SKM-1 treated with dmso at 0.1 percent for 144 hours (cell line): Measurements from ENCODE around the gene REEP6.

Source experiments
- DNase-seq: peaks from one replicate; lab custom pipeline; 2025; ENCODE audit not compliant: unreplicated experiment; lab: John Stamatoyannopoulos, UW

REEP6 gene

DNA sequence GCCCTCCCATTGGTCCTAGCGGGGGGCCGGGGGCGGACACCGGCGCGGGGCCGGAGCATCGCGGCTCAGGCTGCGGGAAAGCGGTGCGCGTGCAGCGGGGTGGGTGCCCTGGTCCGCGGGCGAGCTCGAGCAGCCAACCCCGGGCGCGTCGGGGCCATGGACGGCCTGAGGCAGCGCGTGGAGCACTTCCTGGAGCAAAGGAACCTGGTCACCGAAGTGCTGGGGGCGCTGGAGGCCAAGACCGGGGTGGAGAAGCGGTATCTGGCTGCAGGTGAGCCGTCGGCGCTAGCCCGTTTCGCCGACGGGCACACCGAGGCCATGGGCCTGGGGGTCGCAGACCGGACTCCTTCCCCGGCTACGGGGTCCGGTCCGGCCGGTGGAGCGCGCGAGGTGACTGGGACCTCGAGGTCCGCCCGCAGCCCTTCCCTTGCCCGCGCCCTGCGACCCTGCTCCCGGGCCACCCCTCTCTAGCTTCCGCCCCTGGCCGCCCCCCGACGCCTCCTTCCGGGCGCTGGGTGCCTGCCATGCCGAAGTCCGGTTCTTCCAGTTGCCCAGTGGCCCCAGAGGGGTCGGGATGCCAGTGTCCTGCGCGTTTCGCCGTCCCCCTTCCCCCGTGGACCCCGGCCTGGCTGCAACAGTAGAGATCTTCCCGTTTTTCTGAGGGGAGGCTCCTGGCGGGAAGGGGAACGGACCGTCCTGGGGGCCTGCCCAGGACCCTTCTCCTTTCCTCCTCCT is at the start of gene REEP6:
REEP6 (plus strand) TSS at position 68 of the 735 bp plus-strand sequence; CDS start at position 157, 89 bp downstream.
- no peak for DNase-seq

DNA sequence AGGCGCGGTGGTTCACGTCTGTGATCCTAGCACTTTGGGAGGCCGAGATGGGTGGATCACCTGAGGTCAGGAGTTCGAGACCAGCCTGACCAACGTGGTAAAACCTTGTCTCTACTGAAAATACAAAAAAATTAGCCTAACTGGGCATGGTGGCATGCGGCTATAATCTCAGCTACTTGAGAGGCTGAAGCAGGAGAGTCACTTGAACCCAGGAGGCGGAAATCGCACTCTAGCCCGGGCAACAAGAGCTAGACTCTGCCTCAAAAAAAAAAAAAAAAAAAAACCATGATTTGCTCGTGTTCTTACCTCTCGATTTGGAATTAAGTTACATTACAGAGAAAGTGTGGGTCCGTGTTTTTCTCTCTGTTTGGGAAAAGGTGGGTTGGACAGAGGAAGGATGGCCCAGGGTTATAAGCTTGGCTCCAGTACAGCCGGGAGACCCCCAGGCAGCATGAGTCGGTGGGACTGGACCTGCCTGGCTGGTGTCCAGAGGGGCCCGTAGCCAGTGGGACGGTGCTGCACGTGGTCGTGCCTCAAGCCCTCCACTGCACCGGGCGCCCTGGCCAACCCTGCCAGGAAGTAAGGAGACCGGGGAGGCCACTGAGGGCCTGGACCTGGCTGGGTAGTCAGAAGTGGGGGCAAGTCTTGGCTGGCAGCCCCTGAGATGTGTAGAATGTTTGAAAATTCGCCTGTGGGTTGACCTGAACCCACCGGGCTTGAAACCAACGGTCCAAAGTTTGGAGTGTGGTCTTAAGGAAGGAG is 49.1 kb upstream of the REEP6 start:
- no peak for DNase-seq

DNA sequence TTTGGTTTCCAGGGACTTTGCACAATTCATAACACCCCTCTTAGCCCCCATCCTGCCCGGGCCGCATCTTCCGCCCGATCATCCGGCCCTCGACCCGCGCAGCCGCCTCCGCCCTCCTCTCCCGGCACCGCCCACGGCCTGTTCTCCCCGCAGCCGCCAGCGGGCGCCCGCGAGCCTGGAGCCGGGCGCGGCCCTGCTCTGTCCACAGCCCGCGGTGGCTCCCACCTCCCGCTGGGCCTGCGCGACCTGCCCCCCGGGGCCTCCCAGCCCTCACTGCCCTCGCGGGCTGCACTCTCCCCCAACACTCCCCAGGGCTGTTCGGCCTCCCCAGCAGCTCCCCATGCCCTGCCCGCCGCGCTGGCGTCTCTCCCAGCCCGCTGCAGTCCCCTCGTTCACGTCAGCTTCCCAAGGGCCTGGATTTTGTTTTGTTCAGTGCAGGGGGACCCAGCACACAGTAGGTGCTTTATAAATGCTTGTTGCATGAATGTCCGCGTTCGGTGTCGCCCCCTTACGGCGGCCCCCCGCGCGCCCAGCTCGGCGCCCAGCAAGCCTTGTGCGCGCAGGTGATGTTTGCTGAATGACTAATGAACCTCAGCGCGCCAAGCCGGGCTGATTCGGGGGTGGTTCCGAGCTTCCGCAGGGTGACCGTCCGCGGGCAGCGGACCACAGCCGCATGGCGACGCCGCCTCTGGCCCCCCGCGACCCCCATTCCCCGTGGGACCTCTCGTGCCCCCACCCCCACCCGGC is 45.6 kb upstream of the REEP6 start:
- peak; percentile 49 for DNase-seq

DNA sequence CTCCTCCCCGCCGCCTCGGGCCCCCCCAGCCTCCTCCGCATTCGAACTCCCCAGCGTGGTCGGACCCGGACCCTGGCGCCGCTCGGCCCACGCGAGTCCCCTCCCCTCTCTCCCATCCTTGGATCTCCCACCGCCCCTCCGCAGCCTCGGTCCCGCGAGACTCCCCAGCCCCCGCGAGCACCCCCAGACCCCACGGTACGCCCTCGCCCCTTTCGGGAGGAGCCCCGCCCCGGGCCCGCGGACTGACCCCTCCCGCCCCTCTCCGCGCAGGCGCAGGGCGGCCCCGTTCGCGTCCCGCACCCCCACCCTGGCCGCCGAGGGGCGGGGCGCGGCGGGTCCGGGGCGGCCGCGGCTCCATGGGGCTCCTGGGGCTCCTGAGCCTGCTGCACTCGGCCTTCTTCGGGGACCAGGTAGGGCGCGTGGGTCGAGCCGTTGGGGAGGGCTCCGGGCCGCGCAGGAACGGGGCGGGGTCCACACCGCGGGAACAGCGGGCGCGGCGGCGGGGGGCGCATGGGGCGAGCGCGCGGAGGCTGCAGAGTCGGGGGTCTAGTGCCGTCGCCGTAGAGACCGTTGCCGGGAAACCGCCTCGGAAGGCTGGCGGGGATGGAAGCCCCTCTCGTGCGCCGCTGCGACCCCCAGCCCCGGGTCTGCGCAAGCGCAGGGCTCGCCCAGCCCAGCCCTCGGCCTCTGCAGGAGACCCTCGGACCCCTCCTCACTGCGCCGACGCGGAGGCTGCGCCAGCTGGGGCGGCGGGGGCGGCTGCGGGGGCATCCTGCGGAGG is 44.9 kb upstream of the REEP6 start:
- DNase-seq = no peak

GRCh38 chr19:1446713-1447481 is 44.1 kb upstream of the REEP6 start:
- no peak for DNase-seq

DNA sequence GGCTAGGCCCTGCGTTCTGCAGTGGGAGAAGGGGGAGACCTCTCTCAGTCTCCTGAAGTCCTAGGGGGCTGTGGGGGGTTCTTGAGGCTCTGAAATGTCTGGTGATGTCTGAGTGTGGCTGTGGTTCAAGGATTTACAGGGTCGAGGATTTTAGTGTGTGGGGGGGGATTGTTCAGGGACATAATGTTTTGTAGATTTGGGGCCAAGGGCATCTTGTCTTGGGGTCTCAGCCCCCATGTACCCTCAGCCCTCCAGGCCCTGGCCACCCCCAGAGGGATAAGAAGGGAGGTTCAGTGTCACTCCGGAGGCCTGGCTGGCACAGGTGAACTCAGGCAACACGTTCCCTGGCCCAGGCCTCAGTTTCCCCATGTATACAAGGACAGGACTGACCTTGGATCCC is 43.5 kb upstream of the REEP6 start:
- no peak for DNase-seq

GRCh38 chr19:1447944-1448343 is 43.0 kb upstream of the REEP6 start:
- no peak for DNase-seq

DNA sequence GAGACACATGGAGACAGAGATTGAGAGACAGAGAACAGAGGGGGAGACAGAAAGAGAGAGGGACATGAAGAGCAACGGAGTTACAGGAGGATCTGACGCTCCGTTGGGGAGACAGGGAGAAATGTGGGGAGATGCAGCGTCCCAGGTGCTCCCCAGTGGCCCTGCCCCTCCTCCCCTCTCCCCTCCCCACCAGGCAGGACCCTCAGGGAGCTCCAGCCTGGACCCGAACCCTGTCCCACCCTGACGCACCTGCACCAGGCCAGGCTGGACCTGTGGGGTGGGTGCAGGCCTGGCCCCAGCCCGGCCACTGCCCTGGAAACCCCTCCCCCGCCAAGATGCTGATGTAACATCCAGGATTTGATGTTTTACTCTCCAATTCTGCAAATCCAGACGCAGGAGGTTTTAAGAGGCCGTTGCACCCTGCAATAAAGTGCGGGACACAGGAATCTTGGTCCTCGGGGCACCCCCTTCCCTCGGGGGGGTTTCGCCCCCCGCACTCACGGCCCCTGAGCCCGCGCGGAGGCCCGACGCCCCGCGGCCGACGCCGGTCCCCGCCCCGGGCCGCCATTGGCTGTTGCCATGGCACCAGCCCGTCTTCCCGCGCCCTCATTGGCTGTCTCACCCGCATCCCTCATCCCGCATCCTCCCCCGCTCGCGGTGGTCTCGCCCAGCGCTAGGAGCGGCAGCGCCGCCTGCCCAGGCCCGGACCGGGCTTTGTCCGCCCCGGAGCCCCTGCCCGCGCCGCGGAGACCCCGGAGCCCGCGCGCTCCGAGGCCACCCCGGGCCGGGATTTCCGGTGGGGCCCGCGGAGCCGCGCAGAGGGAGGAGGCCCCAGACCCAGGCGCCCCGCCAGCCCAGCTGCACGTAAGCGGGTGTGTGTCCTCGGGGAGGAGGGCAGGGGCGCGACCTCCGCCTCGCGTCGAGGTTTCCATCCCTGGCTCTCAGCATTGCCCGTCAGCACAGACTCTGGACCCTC is 41.2 kb upstream of the REEP6 start, which contains the start of gene APC2:
APC2 (plus strand) TSS at position 655 of the 976 bp plus-strand sequence. CDS start 2,881 bp downstream, outside the sequence.
- DNase-seq = no peak

DNA sequence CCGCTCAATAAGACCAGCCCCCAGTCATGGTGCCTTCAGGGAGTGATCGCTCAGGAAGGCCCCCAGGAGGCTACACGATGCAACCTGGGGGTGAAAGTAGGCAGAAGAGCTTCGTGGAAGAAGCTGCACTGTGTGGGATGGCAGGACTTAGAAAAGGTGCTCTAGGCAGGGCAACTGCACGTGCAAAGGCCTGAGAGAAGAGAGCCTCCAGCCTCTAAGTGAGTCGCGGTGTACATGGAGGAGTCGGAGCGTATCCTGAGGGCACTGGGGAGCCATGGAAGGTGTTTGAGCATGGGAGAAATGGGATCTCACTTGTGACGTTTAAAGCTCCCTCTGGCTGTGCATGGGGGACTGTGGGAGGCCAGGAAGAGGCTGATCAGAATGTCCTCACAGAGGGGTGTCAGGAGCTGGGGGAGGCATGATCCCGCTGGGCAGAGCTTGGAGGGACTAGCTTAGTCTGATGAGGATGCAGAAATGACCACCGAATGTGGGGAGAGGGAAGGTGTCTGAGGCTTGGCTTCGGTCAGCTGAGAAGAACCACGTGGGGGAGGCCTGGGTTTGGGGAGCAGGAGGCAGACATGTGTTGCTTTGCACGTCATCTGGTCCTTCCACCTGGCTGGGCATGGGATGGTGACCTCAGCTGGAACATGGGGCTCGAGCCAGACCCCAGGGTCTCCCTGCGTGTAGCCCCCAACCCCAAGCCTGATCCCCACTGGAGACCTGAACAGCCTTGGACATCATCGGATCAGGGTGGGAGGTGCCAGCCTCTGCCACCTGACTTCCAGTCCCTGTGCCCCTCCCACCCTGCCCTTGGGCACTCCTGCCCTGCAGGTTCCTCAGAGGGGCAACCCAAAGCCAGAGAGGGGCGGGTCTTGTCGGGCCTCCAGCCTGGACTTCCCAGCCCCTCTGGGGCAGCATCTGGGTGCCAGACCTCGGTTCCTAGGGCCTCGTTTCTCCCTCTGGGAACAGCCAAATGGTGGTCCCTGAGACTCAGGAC is 39.9 kb upstream of the REEP6 start:
- DNase-seq = no peak

GRCh38 chr19:1451916-1452801 is 38.8 kb upstream of the REEP6 start:
- no peak for DNase-seq

DNA sequence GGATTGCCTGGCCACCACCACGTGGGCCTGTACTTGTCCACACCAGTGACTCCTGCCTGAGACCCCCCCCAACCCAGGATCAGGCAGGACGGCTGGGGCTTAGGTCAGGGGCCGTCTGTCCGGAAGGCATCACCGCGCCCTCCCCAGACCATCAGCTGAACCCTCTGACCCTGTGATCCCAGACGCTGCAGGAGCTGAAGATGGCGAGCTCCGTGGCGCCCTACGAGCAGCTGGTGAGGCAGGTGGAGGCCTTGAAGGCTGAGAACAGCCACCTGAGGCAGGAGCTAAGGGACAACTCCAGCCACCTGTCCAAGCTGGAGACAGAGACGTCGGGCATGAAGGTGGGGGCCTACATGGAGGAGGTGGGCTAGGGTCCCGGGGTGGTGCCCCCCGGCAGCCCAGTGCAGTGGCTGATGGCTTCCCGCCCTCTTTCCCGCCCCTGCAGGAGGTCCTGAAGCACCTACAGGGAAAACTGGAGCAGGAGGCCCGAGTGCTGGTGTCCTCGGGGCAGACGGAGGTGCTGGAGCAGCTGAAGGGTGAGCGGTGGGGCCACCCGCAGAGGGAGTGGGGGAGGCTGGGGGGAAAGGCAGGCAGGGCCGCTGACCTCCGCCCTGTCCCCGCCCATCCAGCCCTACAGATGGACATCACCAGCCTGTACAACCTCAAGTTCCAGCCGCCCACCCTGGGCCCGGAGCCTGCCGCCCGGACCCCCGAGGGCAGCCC is 38.0 kb upstream of the REEP6 start:
- no peak for DNase-seq

DNA sequence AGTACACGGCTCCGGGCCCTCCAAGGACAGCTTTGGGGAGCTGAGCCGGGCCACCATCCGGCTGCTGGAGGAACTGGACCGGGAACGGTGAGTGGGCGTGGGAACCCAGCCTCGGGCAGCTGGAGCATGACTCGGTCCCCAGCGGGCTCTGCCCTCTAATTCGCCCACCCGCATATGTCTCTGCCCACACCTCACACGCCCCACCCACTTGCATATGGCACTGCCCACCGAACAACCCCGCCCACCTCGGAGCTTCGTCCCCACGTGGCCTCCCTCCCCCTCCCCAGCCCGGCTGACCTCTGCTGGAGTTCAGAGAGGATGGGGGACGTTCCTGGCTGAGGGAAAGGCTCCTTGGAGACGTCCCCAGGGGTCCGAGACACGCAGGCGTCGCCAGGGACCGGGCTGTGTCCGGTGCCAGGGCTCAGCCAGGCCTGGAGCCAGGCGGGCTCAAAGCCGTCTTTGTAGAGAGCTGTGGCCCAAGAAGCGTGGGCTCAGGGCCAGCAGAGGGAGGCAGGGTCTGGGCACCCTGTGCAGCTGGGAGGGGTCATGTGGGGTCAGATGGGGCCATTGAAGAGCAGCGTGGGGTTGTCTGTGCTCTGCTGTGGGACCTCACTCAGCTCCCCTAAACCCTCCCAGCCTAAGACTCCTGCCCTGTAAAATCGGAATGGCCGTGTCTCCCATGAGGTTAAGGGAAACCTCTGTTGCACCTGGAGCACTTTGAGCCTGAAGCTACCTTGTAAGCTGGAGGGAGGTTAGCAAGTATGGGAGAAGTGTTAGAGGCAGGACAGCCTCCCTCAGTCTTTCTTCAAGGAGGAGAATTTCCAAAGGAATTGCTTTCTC is 37.2 kb upstream of the REEP6 start:
- DNase-seq = no peak

DNA sequence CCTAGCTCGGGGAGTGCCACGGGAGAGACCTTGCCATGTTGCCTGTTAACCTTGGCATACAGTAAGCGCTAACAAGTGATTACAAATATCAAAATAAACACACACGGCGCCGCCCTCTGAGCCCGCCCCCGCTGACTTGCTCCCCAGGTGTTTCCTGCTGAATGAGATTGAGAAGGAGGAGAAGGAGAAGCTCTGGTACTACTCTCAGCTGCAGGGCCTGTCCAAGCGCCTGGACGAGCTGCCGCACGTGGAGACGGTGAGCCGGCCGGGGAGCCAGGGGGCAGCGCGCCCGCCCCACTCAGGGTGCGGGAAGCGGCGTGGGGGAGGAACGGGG is 36.0 kb upstream of the REEP6 start:
- DNase-seq = no peak

DNA sequence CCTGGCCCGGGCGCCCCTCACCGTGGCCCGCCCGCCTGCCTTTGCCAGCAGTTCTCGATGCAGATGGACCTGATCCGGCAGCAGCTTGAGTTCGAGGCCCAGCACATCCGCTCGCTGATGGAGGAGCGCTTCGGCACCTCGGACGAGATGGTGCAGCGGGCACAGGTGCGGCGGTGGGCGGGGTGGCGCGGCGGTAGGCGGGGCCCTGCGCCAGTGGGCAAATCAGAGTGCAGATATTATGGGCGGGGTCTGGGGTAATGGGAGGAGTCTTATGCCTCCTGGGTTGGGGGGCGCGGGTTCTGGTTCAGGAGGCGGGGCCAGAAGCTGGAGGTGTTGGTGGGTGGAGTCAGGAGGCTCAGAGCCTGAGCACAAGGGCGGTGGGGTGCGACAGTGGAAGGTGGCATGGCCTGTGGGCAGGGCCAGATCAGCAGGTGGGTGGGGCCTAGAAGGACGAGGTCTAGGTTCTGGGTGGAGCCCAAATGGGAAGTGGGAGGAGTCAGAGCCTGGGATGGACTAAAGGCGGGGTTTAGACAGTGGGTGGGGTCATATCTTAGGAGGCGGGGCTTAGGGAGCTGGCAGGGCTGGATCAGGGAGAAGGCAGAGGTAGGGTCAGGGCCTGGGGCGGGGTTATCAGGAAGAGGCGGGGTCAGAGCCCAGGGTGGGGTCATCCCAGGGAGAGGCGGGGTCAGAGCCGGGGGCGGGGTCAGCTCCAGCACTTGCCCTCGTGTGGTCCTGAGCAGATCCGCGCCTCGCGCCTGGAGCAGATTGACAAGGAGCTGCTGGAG is 35.5 kb upstream of the REEP6 start:
- peak; percentile 82 for DNase-seq
